Prostate gland (tissue), 2 donors: ENCODE results near the gene DYNLRB1.

Experiments used
- POLR2A ChIP-seq: fragments of 450-650 bp; IDR thresholded peaks from one replicate; pipeline ENCODE4 v1.6.1; 2016; ENCODE audit warnings: antibody characterized with exemption, mild to moderate bottlenecking
- POLR2AphosphoS5 ChIP-seq: sonication (generic); formaldehyde crosslinking; IDR thresholded peaks from one replicate; pipeline ENCODE4 v1.6.1; 2017; ENCODE audit warnings: antibody characterized with exemption
- TF ChIP-seq, protein P1 (sequence below), 4 experiments: fragments of 200-600 bp in 2 of 4; fragments of 450-650 bp in 2 of 4; sonication (generic) in 2 of 4; IDR thresholded peaks; 1 replicate in 3 of 4; 2 replicates in 1 of 4; pipeline ENCODE4 v1.5.1; 2016 to 2019; ENCODE audit warnings: antibody characterized with exemption in 4 of 4, mild to moderate bottlenecking in 2 of 4, moderate library complexity in 2 of 4

GRCh38 chr20:34485068-34485634 is 31.1 kb upstream of the DYNLRB1 start:
- TF ChIP-seq POLR2AphosphoS5 (no peak), POLR2A (no peak)
- TF ChIP-seq, protein P1, sequence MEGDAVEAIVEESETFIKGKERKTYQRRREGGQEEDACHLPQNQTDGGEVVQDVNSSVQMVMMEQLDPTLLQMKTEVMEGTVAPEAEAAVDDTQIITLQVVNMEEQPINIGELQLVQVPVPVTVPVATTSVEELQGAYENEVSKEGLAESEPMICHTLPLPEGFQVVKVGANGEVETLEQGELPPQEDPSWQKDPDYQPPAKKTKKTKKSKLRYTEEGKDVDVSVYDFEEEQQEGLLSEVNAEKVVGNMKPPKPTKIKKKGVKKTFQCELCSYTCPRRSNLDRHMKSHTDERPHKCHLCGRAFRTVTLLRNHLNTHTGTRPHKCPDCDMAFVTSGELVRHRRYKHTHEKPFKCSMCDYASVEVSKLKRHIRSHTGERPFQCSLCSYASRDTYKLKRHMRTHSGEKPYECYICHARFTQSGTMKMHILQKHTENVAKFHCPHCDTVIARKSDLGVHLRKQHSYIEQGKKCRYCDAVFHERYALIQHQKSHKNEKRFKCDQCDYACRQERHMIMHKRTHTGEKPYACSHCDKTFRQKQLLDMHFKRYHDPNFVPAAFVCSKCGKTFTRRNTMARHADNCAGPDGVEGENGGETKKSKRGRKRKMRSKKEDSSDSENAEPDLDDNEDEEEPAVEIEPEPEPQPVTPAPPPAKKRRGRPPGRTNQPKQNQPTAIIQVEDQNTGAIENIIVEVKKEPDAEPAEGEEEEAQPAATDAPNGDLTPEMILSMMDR (IDR thresholded peaks at IDR 0.05) = no peak
